ENCODE results near the gene OVOL2.
"Not testable (repeated sequence)": the region's sequence is repeated elsewhere in the genome, so short reads cannot be mapped to it uniquely, and the experiment has no call there.

GRCh38 chr20:18080836-18081235 lies 23.1 kb upstream of the OVOL2 start:
- TF ChIP-seq EZH2phosphoT487 (IDR thresholded peaks at IDR 0.05; ENCODE audit: insufficient read depth, low read depth); EZH2 (IDR thresholded peaks at IDR 0.05; ENCODE audit: insufficient read depth, poor library complexity, severe bottlenecking): not testable (repeated sequence)

Data from GM23248 (cell line).